ENCODE measurements around the gene LHFPL3. TPM values are rescaled to one million over a fixed set of nuclear protein-coding genes. Genes with fewer than 3 reads are reported as not detected.

The LHFPL3 gene
- total and polyA plus RNA-seq, 2 experiments from 2014 or later = 0.24 TPM; not detected in 1

GRCh38 chr7:104784686-104785085, 456.3 kb downstream of the LHFPL3 start:
- Histone ChIP-seq H3K27me3 (ENCODE audit: insufficient read depth) (no peaks in the 10 kb centered on the region), H3K9me2 (ENCODE audit: insufficient read depth) (peaks cover 10% of the 10 kb centered on the region; the same call in 1 of the 2 replicates), H3K79me2 (replicated peaks; ENCODE audit: insufficient read depth) (no peaks in the 10 kb centered on the region), H3K27ac (ENCODE audit: low read depth) (no peak overlapping the region), H3K4me2 (no peak overlapping the region), H2AFZ (no peak overlapping the region), H3K36me3 (ENCODE audit: insufficient read depth) (no peaks in the 10 kb centered on the region), H4K20me1 (replicated peaks; ENCODE audit: insufficient read depth) (no peaks in the 10 kb centered on the region), H3F3A (replicated peaks; ENCODE audit: low read depth) (no peaks in the 10 kb centered on the region), H3K4me3 (no peak overlapping the region), H3K4me1 (ENCODE audit: insufficient read depth) (no peaks in the 10 kb centered on the region)
- ATAC-seq (no peak), DNase-seq (ENCODE audit: low spot score) (no peak)
- H3K9me3 Mint-ChIP-seq = no peaks in the 10 kb centered on the region
- no peak overlapping the region for H3K4me3 Mint-ChIP-seq
- no peaks in the 10 kb centered on the region for H3K27me3 Mint-ChIP-seq (ENCODE audit: insufficient read depth, low read depth, poor library complexity)
- TF ChIP-seq CREB1 (CRISPR knock-in tag; IDR thresholded peaks at IDR 0.05; ENCODE audit: low read depth) = no peak
- TF ChIP-seq EZH2phosphoT487 (IDR thresholded peaks at IDR 0.05; ENCODE audit: unreplicated experiment) = no peak
- TF ChIP-seq EZH2 (IDR thresholded peaks at IDR 0.05; ENCODE audit: low read depth, unreplicated experiment) = no peak
- TF ChIP-seq ZNF462 (CRISPR knock-in tag; IDR thresholded peaks at IDR 0.05) = no peak
- no peak for TF ChIP-seq NANOG (IDR thresholded peaks at IDR 0.05; ENCODE audit: borderline replicate concordance)
- TF ChIP-seq STAT1 (IDR thresholded peaks at IDR 0.05; ENCODE audit: unreplicated experiment) = no peak
- TF ChIP-seq REST (IDR thresholded peaks at IDR 0.05; ENCODE audit: unreplicated experiment) = no peak
- no peak for TF ChIP-seq JUNB (IDR thresholded peaks at IDR 0.05; ENCODE audit: unreplicated experiment)
- no peak for TF ChIP-seq ZNF114 (CRISPR knock-in tag; IDR thresholded peaks at IDR 0.05)
- TF ChIP-seq, protein P1, sequence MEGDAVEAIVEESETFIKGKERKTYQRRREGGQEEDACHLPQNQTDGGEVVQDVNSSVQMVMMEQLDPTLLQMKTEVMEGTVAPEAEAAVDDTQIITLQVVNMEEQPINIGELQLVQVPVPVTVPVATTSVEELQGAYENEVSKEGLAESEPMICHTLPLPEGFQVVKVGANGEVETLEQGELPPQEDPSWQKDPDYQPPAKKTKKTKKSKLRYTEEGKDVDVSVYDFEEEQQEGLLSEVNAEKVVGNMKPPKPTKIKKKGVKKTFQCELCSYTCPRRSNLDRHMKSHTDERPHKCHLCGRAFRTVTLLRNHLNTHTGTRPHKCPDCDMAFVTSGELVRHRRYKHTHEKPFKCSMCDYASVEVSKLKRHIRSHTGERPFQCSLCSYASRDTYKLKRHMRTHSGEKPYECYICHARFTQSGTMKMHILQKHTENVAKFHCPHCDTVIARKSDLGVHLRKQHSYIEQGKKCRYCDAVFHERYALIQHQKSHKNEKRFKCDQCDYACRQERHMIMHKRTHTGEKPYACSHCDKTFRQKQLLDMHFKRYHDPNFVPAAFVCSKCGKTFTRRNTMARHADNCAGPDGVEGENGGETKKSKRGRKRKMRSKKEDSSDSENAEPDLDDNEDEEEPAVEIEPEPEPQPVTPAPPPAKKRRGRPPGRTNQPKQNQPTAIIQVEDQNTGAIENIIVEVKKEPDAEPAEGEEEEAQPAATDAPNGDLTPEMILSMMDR (conservative IDR thresholded peaks at IDR 0.05; ENCODE audit: low read depth in 2 of 2) = no peak
- TF ChIP-seq ZNF331 (CRISPR knock-in tag; IDR thresholded peaks at IDR 0.05; ENCODE audit: low read depth) = no peak
- no peaks in the 10 kb centered on the region for H3K4me1 Mint-ChIP-seq
- no peak overlapping the region for H3K27ac Mint-ChIP-seq
- H3K36me3 Mint-ChIP-seq (ENCODE audit: low read depth) = no peaks in the 10 kb centered on the region
